HG03064 (cell line): Measurements from ENCODE around the gene VPS33B.
"Not testable (repeated sequence)": the region's sequence is repeated elsewhere in the genome, so short reads cannot be mapped to it uniquely, and the experiment has no call there.

Source experiments
- ATAC-seq: cut with Tn5 transposase; IDR thresholded peaks from one replicate; pipeline ENCODE4 v1.9.1; 2021; ENCODE audit warnings: low read depth; ENCODE audit not compliant: unreplicated experiment

Gene VPS33B

GRCh38 chr15:91032919-91033803 lies 10.8 kb upstream of the VPS33B start:
- no peak for ATAC-seq

- no peak for ATAC-seq
Observed at GRCh38 chr15:91031796-91032195, 9.4 kb upstream of the VPS33B start.

- no peak for ATAC-seq
Observed at GRCh38 chr15:91027677-91028076, 5.3 kb upstream of the VPS33B start.

- ATAC-seq: no peak
Observed at GRCh38 chr15:91023720-91024119, 1.3 kb upstream of the VPS33B start.

- ATAC-seq: peak; percentile 7
Observed at GRCh38 chr15:91022832-91023129, 387 bp upstream of the VPS33B start.

GRCh38 chr15:91021516-91022074 lies 799 bp downstream of the VPS33B start:
- ATAC-seq: no peak

- ATAC-seq: no peak
Observed at GRCh38 chr15:91018158-91018557, 4.2 kb downstream of the VPS33B start.

GRCh38 chr15:91017716-91018115 lies 4.7 kb downstream of the VPS33B start:
- ATAC-seq: no peak

- ATAC-seq: not testable (repeated sequence)
Observed at GRCh38 chr15:91013701-91014100, 8.7 kb downstream of the VPS33B start.

- no peak for ATAC-seq
Observed at GRCh38 chr15:91007266-91007665, 15.1 kb downstream of the VPS33B start.

- no peak for ATAC-seq
Observed at GRCh38 chr15:91001209-91001608, 21.2 kb downstream of the VPS33B start.

- ATAC-seq: no peak
Observed at GRCh38 chr15:90998737-90999136, 23.7 kb downstream of the VPS33B start.

- ATAC-seq: peak; percentile 91
Observed at GRCh38 chr15:90994417-90995311, 27.7 kb downstream of the VPS33B start, which contains the start of gene PRC1. PRC1 (minus strand) TSS chr15:90994535; CDS start chr15:90994417, 118 bp downstream.

GRCh38 chr15:90994059-90994416 lies 28.4 kb downstream of the VPS33B start:
- peak; percentile 15 for ATAC-seq

- ATAC-seq: no peak
Observed at GRCh38 chr15:90991587-90992285, 30.7 kb downstream of the VPS33B start.

- no peak for ATAC-seq
Observed at GRCh38 chr15:90990446-90990845, 31.9 kb downstream of the VPS33B start.

- ATAC-seq: no peak
Observed at GRCh38 chr15:90989040-90989768, 33.2 kb downstream of the VPS33B start.

GRCh38 chr15:90988296-90988695 lies 34.1 kb downstream of the VPS33B start:
- ATAC-seq: no peak

- no peak for ATAC-seq
Observed at GRCh38 chr15:90987561-90988141, 34.7 kb downstream of the VPS33B start.
